ENCODE results near the gene SDF2L1.
"Not testable (repeated sequence)": the region's sequence is repeated elsewhere in the genome, so short reads cannot be mapped to it uniquely, and the experiment has no call there.

Gene SDF2L1

GRCh38 chr22:21617337-21617736 is 24.8 kb upstream of the SDF2L1 start:
- not testable (repeated sequence) for DNase-seq; H3K18ac ChIP-seq (ENCODE audit: low read length); H3K27me3 ChIP-seq (ENCODE audit: insufficient read depth, low read length); H2BK12ac ChIP-seq (ENCODE audit: low read length); H3K23ac ChIP-seq (ENCODE audit: low read length); H3K9me3 ChIP-seq (ENCODE audit: insufficient read depth, low read depth, low read length); H4K8ac ChIP-seq (ENCODE audit: low read depth, low read length); H2AFZ ChIP-seq (ENCODE audit: insufficient read depth, low read length, poor library complexity); H4K12ac ChIP-seq (ENCODE audit: low read depth, low read length); H3K79me2 ChIP-seq (ENCODE audit: control insufficient read depth, insufficient read depth, low read length, poor library complexity); H3K14ac ChIP-seq (ENCODE audit: low read length); H3K4me3 ChIP-seq (ENCODE audit: low read depth, low read length); H2AK5ac ChIP-seq (ENCODE audit: low read length); H3K79me1 ChIP-seq (ENCODE audit: low read length); H4K91ac ChIP-seq (ENCODE audit: low read depth, low read length); H2BK120ac ChIP-seq (ENCODE audit: insufficient read depth, low read length, poor library complexity); H3K4me1 ChIP-seq (ENCODE audit: control insufficient read depth in 1 of 2, insufficient read depth in 2 of 2, low read length in 2 of 2); H2BK5ac ChIP-seq (ENCODE audit: low read depth, low read length, poor library complexity); H3K4ac ChIP-seq (ENCODE audit: low read depth, low read length); H3K27ac ChIP-seq (ENCODE audit: low read depth, low read length); H3K9ac ChIP-seq (ENCODE audit: low read length); H3K4me2 ChIP-seq (ENCODE audit: low read length)
- no CpG with 5 or more reads among the region's 6 CpGs for WGBS (ENCODE audit: extremely low coverage, insufficient coverage, insufficient read length)
- peaks cover 21 to 36% of the 10 kb centered on the region in 2 experiments for H3K36me3 ChIP-seq (ENCODE audit: control insufficient read depth in 1 of 2, insufficient read depth in 2 of 2, low read length in 2 of 2)

- Histone ChIP-seq H3K9me3 (ENCODE audit: insufficient read depth, low read depth, low read length) (no peaks in the 10 kb centered on the region), H3K27me3 (ENCODE audit: insufficient read depth, low read length) (no peaks in the 10 kb centered on the region), H3K4me2 (ENCODE audit: low read length) (no peak overlapping the region), H3K14ac (ENCODE audit: low read length) (no peak overlapping the region), H3K9ac (ENCODE audit: low read length) (no peak overlapping the region), H3K36me3 (ENCODE audit: control insufficient read depth in 1 of 2, insufficient read depth in 2 of 2, low read length in 2 of 2) (peaks cover 28 to 39% of the 10 kb centered on the region in 2 experiments), H4K91ac (ENCODE audit: low read depth, low read length) (no peak overlapping the region), H4K8ac (ENCODE audit: low read depth, low read length) (no peak overlapping the region), H2BK120ac (ENCODE audit: insufficient read depth, low read length, poor library complexity) (no peak overlapping the region), H3K79me2 (ENCODE audit: control insufficient read depth, insufficient read depth, low read length, poor library complexity) (no peaks in the 10 kb centered on the region), H3K23ac (ENCODE audit: low read length) (no peak overlapping the region), H3K4me1 (ENCODE audit: control insufficient read depth in 1 of 2, insufficient read depth in 2 of 2, low read length in 2 of 2) (no peaks in the 10 kb centered on the region), H2BK5ac (ENCODE audit: low read depth, low read length, poor library complexity) (no peak overlapping the region), H3K4ac (ENCODE audit: low read depth, low read length) (no peak overlapping the region), H3K4me3 (ENCODE audit: low read depth, low read length) (no peak overlapping the region), H2AFZ (ENCODE audit: insufficient read depth, low read length, poor library complexity) (no peak overlapping the region), H2AK5ac (ENCODE audit: low read length) (no peak overlapping the region), H3K18ac (ENCODE audit: low read length) (no peak overlapping the region), H2BK12ac (ENCODE audit: low read length) (no peak overlapping the region), H4K12ac (ENCODE audit: low read depth, low read length) (no peak overlapping the region), H3K27ac (ENCODE audit: low read depth, low read length) (no peak overlapping the region), H3K79me1 (ENCODE audit: low read length) (no peaks in the 10 kb centered on the region)
- no peak for DNase-seq
- WGBS (ENCODE audit: extremely low coverage, insufficient coverage, insufficient read length) = no CpG with 5 or more reads among the region's 3 CpGs
Observed at GRCh38 chr22:21621025-21621424, 21.1 kb upstream of the SDF2L1 start.

- H2AK5ac ChIP-seq (ENCODE audit: low read length) = no peak overlapping the region
- H3K36me3 ChIP-seq (ENCODE audit: control insufficient read depth in 1 of 2, insufficient read depth in 2 of 2, low read length in 2 of 2) = peaks cover 28 to 39% of the 10 kb centered on the region in 2 experiments
- no peaks in the 10 kb centered on the region for H3K79me1 ChIP-seq (ENCODE audit: low read length)
- no peak overlapping the region for H3K27ac ChIP-seq (ENCODE audit: low read depth, low read length)
- H3K14ac ChIP-seq (ENCODE audit: low read length) = no peak overlapping the region
- no peak overlapping the region for H4K8ac ChIP-seq (ENCODE audit: low read depth, low read length)
- H3K4me3 ChIP-seq (ENCODE audit: low read depth, low read length) = no peak overlapping the region
- no peaks in the 10 kb centered on the region for H3K27me3 ChIP-seq (ENCODE audit: insufficient read depth, low read length)
- no peak overlapping the region for H3K23ac ChIP-seq (ENCODE audit: low read length)
- H2AFZ ChIP-seq (ENCODE audit: insufficient read depth, low read length, poor library complexity) = no peak overlapping the region
- no peak overlapping the region for H3K4me2 ChIP-seq (ENCODE audit: low read length)
- no peak overlapping the region for H4K12ac ChIP-seq (ENCODE audit: low read depth, low read length)
- H2BK5ac ChIP-seq (ENCODE audit: low read depth, low read length, poor library complexity) = no peak overlapping the region
- H3K79me2 ChIP-seq (ENCODE audit: control insufficient read depth, insufficient read depth, low read length, poor library complexity) = no peaks in the 10 kb centered on the region
- DNase-seq = no peak
- H3K18ac ChIP-seq (ENCODE audit: low read length) = no peak overlapping the region
- no peaks in the 10 kb centered on the region for H3K4me1 ChIP-seq (ENCODE audit: control insufficient read depth in 1 of 2, insufficient read depth in 2 of 2, low read length in 2 of 2)
- H3K4ac ChIP-seq (ENCODE audit: low read depth, low read length) = no peak overlapping the region
- H3K9ac ChIP-seq (ENCODE audit: low read length) = no peak overlapping the region
- no peaks in the 10 kb centered on the region for H3K9me3 ChIP-seq (ENCODE audit: insufficient read depth, low read depth, low read length)
- WGBS (ENCODE audit: extremely low coverage, insufficient coverage, insufficient read length) = no CpG with 5 or more reads among the region's 17 CpGs
- no peak overlapping the region for H2BK120ac ChIP-seq (ENCODE audit: insufficient read depth, low read length, poor library complexity)
- H4K91ac ChIP-seq (ENCODE audit: low read depth, low read length) = no peak overlapping the region
- H2BK12ac ChIP-seq (ENCODE audit: low read length) = no peak overlapping the region
Observed at GRCh38 chr22:21622011-21622918, 19.8 kb upstream of the SDF2L1 start.

GRCh38 chr22:21622919-21623647 is 19.0 kb upstream of the SDF2L1 start:
- H2AFZ ChIP-seq (ENCODE audit: insufficient read depth, low read length, poor library complexity) = no peak overlapping the region
- H3K27me3 ChIP-seq (ENCODE audit: insufficient read depth, low read length) = no peaks in the 10 kb centered on the region
- WGBS (ENCODE audit: extremely low coverage, insufficient coverage, insufficient read length) = no CpG with 5 or more reads among the region's 23 CpGs
- H4K91ac ChIP-seq (ENCODE audit: low read depth, low read length) = no peak overlapping the region
- no peak overlapping the region for H2BK12ac ChIP-seq (ENCODE audit: low read length)
- H3K18ac ChIP-seq (ENCODE audit: low read length) = no peak overlapping the region
- H3K23ac ChIP-seq (ENCODE audit: low read length) = no peak overlapping the region
- no peak overlapping the region for H3K27ac ChIP-seq (ENCODE audit: low read depth, low read length)
- H3K79me2 ChIP-seq (ENCODE audit: control insufficient read depth, insufficient read depth, low read length, poor library complexity) = no peaks in the 10 kb centered on the region
- no peak overlapping the region for H3K4me2 ChIP-seq (ENCODE audit: low read length)
- no peak overlapping the region for H2BK120ac ChIP-seq (ENCODE audit: insufficient read depth, low read length, poor library complexity)
- no peaks in the 10 kb centered on the region for H3K4me1 ChIP-seq (ENCODE audit: control insufficient read depth in 1 of 2, insufficient read depth in 2 of 2, low read length in 2 of 2)
- H4K12ac ChIP-seq (ENCODE audit: low read depth, low read length) = no peak overlapping the region
- H3K36me3 ChIP-seq (ENCODE audit: control insufficient read depth in 1 of 2, insufficient read depth in 2 of 2, low read length in 2 of 2) = peaks cover 30 to 41% of the 10 kb centered on the region in 2 experiments
- no peak overlapping the region for H3K9ac ChIP-seq (ENCODE audit: low read length)
- H3K9me3 ChIP-seq (ENCODE audit: insufficient read depth, low read depth, low read length) = no peaks in the 10 kb centered on the region
- no peak for DNase-seq
- H3K14ac ChIP-seq (ENCODE audit: low read length) = no peak overlapping the region
- no peak overlapping the region for H3K4ac ChIP-seq (ENCODE audit: low read depth, low read length)
- H3K79me1 ChIP-seq (ENCODE audit: low read length) = no peaks in the 10 kb centered on the region
- H2AK5ac ChIP-seq (ENCODE audit: low read length) = no peak overlapping the region
- no peak overlapping the region for H2BK5ac ChIP-seq (ENCODE audit: low read depth, low read length, poor library complexity)
- no peak overlapping the region for H4K8ac ChIP-seq (ENCODE audit: low read depth, low read length)
- H3K4me3 ChIP-seq (ENCODE audit: low read depth, low read length) = no peak overlapping the region

Data from trophoblast cell (in vitro differentiated cells and primary cell).